NT2/D1 (cell line): Measurements from ENCODE around the gene PLD1.

Experiments
- DNase-seq: peaks from one replicate; pipeline ENCODE4 v3.0.0-alpha.2; 2011; ENCODE audit warnings: low read depth, low spot score
- H3K27me3 ChIP-seq: 2 replicates; pipeline ENCODE4 v1.6.0; 2011; ENCODE audit warnings: mild to moderate bottlenecking; ENCODE audit not compliant: insufficient read length, insufficient read depth
- H3K36me3 ChIP-seq: 2 replicates; pipeline ENCODE4 v1.6.1; 2011; ENCODE audit warnings: mild to moderate bottlenecking, low read length, mixed read lengths; ENCODE audit not compliant: insufficient read depth, insufficient read length
- H3K4me1 ChIP-seq: 2 replicates; pipeline ENCODE4 v1.5.1; 2011; ENCODE audit not compliant: insufficient read depth, insufficient read length
- H3K4me3 ChIP-seq: 2 replicates; pipeline ENCODE4 v1.5.1; 2011; ENCODE audit warnings: low read depth; ENCODE audit not compliant: insufficient read length
- H3K9ac ChIP-seq: 2 replicates; pipeline ENCODE4 v1.6.0; 2011; ENCODE audit warnings: low read depth; ENCODE audit not compliant: insufficient read length
- H3K9me3 ChIP-seq: 2 replicates; pipeline ENCODE4 v1.5.1; 2011; ENCODE audit warnings: mild to moderate bottlenecking, low read length; ENCODE audit not compliant: insufficient read depth
- SUZ12 ChIP-seq: IDR thresholded peaks from 2 replicates; pipeline ENCODE4 v1.6.1; 2011; ENCODE audit not compliant: insufficient read length, insufficient read depth; ENCODE audit errors: extremely low read depth
- YY1 ChIP-seq: IDR thresholded peaks from 2 replicates; pipeline ENCODE4 v1.6.1; 2011; ENCODE audit not compliant: insufficient read length, insufficient read depth
- ZNF274 ChIP-seq: IDR thresholded peaks from 2 replicates; pipeline ENCODE4 v1.6.1; 2011; ENCODE audit warnings: mild to moderate bottlenecking, low read depth, low read length

The PLD1 gene

GRCh38 chr3:171796625-171797264 is 13.5 kb downstream of the PLD1 start:
- TF ChIP-seq SUZ12 (no peak), ZNF274 (no peak), YY1 (no peak)
- no peaks in the 10 kb centered on the region for H3K9me3 ChIP-seq
- no peaks in the 10 kb centered on the region for H3K36me3 ChIP-seq
- H3K27me3 ChIP-seq, result no peaks in the 10 kb centered on the region
- H3K4me3 ChIP-seq, result no peak overlapping the region
- H3K4me1 ChIP-seq, result peaks cover 6% of the 10 kb centered on the region
- no peak for DNase-seq
- no peak overlapping the region for H3K9ac ChIP-seq

- Histone ChIP-seq H3K9ac (no peak overlapping the region), H3K36me3 (peaks cover 5% of the 10 kb centered on the region), H3K27me3 (no peaks in the 10 kb centered on the region), H3K4me3 (no peak overlapping the region), H3K4me1 (peaks cover 6% of the 10 kb centered on the region), H3K9me3 (no peaks in the 10 kb centered on the region)
- no peak for DNase-seq
- no peak for TF ChIP-seq ZNF274
- no peak for TF ChIP-seq SUZ12
- no peak for TF ChIP-seq YY1
Measured at GRCh38 chr3:171792531-171792930, 17.8 kb downstream of the PLD1 start.

- no peak for TF ChIP-seq ZNF274
- TF ChIP-seq YY1, result no peak
- TF ChIP-seq SUZ12, result no peak
- peaks cover 5% of the 10 kb centered on the region for H3K36me3 ChIP-seq
- peaks cover 6% of the 10 kb centered on the region for H3K4me1 ChIP-seq
- no peak overlapping the region for H3K4me3 ChIP-seq
- no peaks in the 10 kb centered on the region for H3K27me3 ChIP-seq
- DNase-seq, result no peak
- no peak overlapping the region for H3K9ac ChIP-seq
- no peaks in the 10 kb centered on the region for H3K9me3 ChIP-seq
Measured at GRCh38 chr3:171791692-171792076, 18.6 kb downstream of the PLD1 start.

GRCh38 chr3:171790898-171791691 is 19.2 kb downstream of the PLD1 start:
- TF ChIP-seq YY1 (no peak), ZNF274 (no peak), SUZ12 (no peak)
- Histone ChIP-seq H3K27me3 (no peaks in the 10 kb centered on the region), H3K9me3 (no peaks in the 10 kb centered on the region), H3K4me3 (no peak overlapping the region), H3K36me3 (peaks cover 5% of the 10 kb centered on the region), H3K4me1 (peaks cover 6% of the 10 kb centered on the region), H3K9ac (no peak overlapping the region)
- DNase-seq, result no peak

- TF ChIP-seq ZNF274 (no peak), SUZ12 (no peak), YY1 (no peak)
- Histone ChIP-seq H3K4me1 (peaks cover 6% of the 10 kb centered on the region), H3K4me3 (no peak overlapping the region), H3K9ac (no peak overlapping the region), H3K27me3 (no peaks in the 10 kb centered on the region), H3K36me3 (peaks cover 5% of the 10 kb centered on the region), H3K9me3 (no peaks in the 10 kb centered on the region)
- no peak for DNase-seq
Measured at GRCh38 chr3:171790574-171790897, 19.7 kb downstream of the PLD1 start.

- no peak for DNase-seq
- no peaks in the 10 kb centered on the region for H3K27me3 ChIP-seq
- H3K9me3 ChIP-seq, result no peaks in the 10 kb centered on the region
- H3K9ac ChIP-seq, result no peak overlapping the region
- peaks cover 6% of the 10 kb centered on the region for H3K4me1 ChIP-seq
- peaks cover 5% of the 10 kb centered on the region for H3K36me3 ChIP-seq
- no peak overlapping the region for H3K4me3 ChIP-seq
- no peak for TF ChIP-seq YY1
- no peak for TF ChIP-seq SUZ12
- TF ChIP-seq ZNF274, result no peak
Measured at GRCh38 chr3:171789759-171790505, 20.4 kb downstream of the PLD1 start.

GRCh38 chr3:171788546-171789351 is 21.5 kb downstream of the PLD1 start:
- Histone ChIP-seq H3K9ac (no peak overlapping the region), H3K27me3 (no peaks in the 10 kb centered on the region), H3K36me3 (peaks cover 5% of the 10 kb centered on the region), H3K4me3 (no peak overlapping the region), H3K4me1 (peaks cover 6% of the 10 kb centered on the region), H3K9me3 (no peaks in the 10 kb centered on the region)
- no peak for DNase-seq
- no peak for TF ChIP-seq SUZ12
- no peak for TF ChIP-seq ZNF274
- TF ChIP-seq YY1, result no peak
